Ascending aorta (tissue), 2 donors: Measurements from ENCODE around the gene SLC1A6. TPM values are rescaled to one million over a fixed set of nuclear protein-coding genes. Genes with fewer than 3 reads are reported as not detected.

Experiments used
- DNase-seq, 2 donors: peaks; one replicate each; pipeline ENCODE4 v3.0.0-alpha.2; 2019; ENCODE audit warnings: low spot score in 2 of 2
- H3K27ac ChIP-seq, 2 donors: fragments of 200-600 bp; sonication (generic); one replicate each; pipeline ENCODE4 v1.5.1; 2016 to 2017; ENCODE audit warnings: mild to moderate bottlenecking in 1 of 2
- H3K27me3 ChIP-seq: fragments of 200-600 bp; sonication (generic); one replicate; pipeline ENCODE4 v1.5.1; 2017
- H3K36me3 ChIP-seq, 2 donors: fragments of 200-600 bp; sonication (generic); one replicate each; pipeline ENCODE4 v1.5.1; 2016
- H3K4me1 ChIP-seq, 2 donors: fragments of 200-600 bp; sonication (generic); one replicate each; pipeline ENCODE4 v1.5.1; 2016 to 2017; ENCODE audit warnings: mild to moderate bottlenecking in 1 of 2
- H3K4me3 ChIP-seq, 2 donors: fragments of 200-600 bp; sonication (generic); one replicate each; pipeline ENCODE4 v1.5.1; 2016 to 2017; ENCODE audit warnings: mild to moderate bottlenecking in 1 of 2
- H3K9me3 ChIP-seq, 2 donors: fragments of 200-600 bp; sonication (generic); one replicate each; pipeline ENCODE4 v1.5.1; 2016
- CTCF ChIP-seq, 3 experiments: fragments of 200-600 bp in 2 of 3; fragments of 450-650 bp in 1 of 3; sonication (generic) in 2 of 3; IDR thresholded peaks; one replicate each; pipeline ENCODE4 v1.5.1; 2016 to 2019; ENCODE audit warnings: antibody characterized with exemption in 3 of 3, mild to moderate bottlenecking in 1 of 3, moderate library complexity in 1 of 3
- intact Hi-C: fragments of 100-400 bp; cut with DNase I; formaldehyde crosslinking; loops from one replicate; pipeline ENCODE4 v1.15.1; 2023
- total RNA-seq: library from RNA; depleted of rRNA; stranded (reverse); fragments of >200 nt; gene quantifications from one replicate; pipeline ENCODE4 v1.1.0, GENCODE V29; 2016

SLC1A6 gene
- total RNA-seq, 1 donor from 2014 or later = not detected

GRCh38 chr19:15015946-15016542 is 36.4 kb upstream of the SLC1A6 start:
- intact Hi-C loops = no loop called here
- no peaks in the 10 kb centered on the region for H3K9me3 ChIP-seq
- no peak for TF ChIP-seq CTCF (IDR thresholded peaks at IDR 0.05)

GRCh38 chr19:15014579-15014978 is 34.9 kb upstream of the SLC1A6 start:
- H3K9me3 ChIP-seq = no peaks in the 10 kb centered on the region
- intact Hi-C loops = no loop called here
- TF ChIP-seq CTCF (IDR thresholded peaks at IDR 0.05) = no peak
- no peak overlapping the region for H3K4me3 ChIP-seq
- DNase-seq = no peak
- no peak overlapping the region for H3K27ac ChIP-seq
- no peaks in the 10 kb centered on the region for H3K36me3 ChIP-seq
- no peaks in the 10 kb centered on the region for H3K27me3 ChIP-seq
- no peaks in the 10 kb centered on the region for H3K4me1 ChIP-seq

More at GRCh38 chr19:15015946-15016542, 36.4 kb upstream of the SLC1A6 start:
- Histone ChIP-seq H3K4me1 (no peaks in the 10 kb centered on the region), H3K27me3 (no peaks in the 10 kb centered on the region), H3K4me3 (no peak overlapping the region), H3K36me3 (no peaks in the 10 kb centered on the region), H3K27ac (no peak overlapping the region)
- DNase-seq = no peak

GRCh38 chr19:15010501-15011300 is 31.0 kb upstream of the SLC1A6 start:
- Histone ChIP-seq H3K4me3 (no peak overlapping the region), H3K9me3 (no peaks in the 10 kb centered on the region)
- intact Hi-C loops = no loop called here

GRCh38 chr19:15008308-15008707 is 28.6 kb upstream of the SLC1A6 start:
- Histone ChIP-seq H3K9me3 (no peaks in the 10 kb centered on the region), H3K4me3 (no peak overlapping the region), H3K36me3 (no peaks in the 10 kb centered on the region), H3K4me1 (no peaks in the 10 kb centered on the region), H3K27ac (no peak overlapping the region), H3K27me3 (no peaks in the 10 kb centered on the region)
- intact Hi-C loops = no loop called here
- no peak for TF ChIP-seq CTCF (IDR thresholded peaks at IDR 0.05)
- DNase-seq = no peak

More at GRCh38 chr19:15010501-15011300, 31.0 kb upstream of the SLC1A6 start:
- no peak overlapping the region for H3K27ac ChIP-seq
- no peak for DNase-seq
- no peaks in the 10 kb centered on the region for H3K36me3 ChIP-seq
- no peaks in the 10 kb centered on the region for H3K4me1 ChIP-seq
- no peak for TF ChIP-seq CTCF (IDR thresholded peaks at IDR 0.05)
- no peaks in the 10 kb centered on the region for H3K27me3 ChIP-seq

- no peak overlapping the region for H3K4me3 ChIP-seq
- no peaks in the 10 kb centered on the region for H3K9me3 ChIP-seq
- no peaks in the 10 kb centered on the region for H3K36me3 ChIP-seq
- no peaks in the 10 kb centered on the region for H3K27me3 ChIP-seq
- H3K27ac ChIP-seq = no peak overlapping the region
- no peaks in the 10 kb centered on the region for H3K4me1 ChIP-seq
- TF ChIP-seq CTCF (IDR thresholded peaks at IDR 0.05) = no peak
- DNase-seq = no peak
- intact Hi-C loops = no loop called here
These were observed 18.3 kb upstream of the SLC1A6 start for GRCh38 chr19:14997981-14998380.
